ENCODE measurements around the gene MLLT10.
A peak's percentile ranks its signal among the peaks of the same experiment; 100 is the strongest.

MLLT10 gene

DNA sequence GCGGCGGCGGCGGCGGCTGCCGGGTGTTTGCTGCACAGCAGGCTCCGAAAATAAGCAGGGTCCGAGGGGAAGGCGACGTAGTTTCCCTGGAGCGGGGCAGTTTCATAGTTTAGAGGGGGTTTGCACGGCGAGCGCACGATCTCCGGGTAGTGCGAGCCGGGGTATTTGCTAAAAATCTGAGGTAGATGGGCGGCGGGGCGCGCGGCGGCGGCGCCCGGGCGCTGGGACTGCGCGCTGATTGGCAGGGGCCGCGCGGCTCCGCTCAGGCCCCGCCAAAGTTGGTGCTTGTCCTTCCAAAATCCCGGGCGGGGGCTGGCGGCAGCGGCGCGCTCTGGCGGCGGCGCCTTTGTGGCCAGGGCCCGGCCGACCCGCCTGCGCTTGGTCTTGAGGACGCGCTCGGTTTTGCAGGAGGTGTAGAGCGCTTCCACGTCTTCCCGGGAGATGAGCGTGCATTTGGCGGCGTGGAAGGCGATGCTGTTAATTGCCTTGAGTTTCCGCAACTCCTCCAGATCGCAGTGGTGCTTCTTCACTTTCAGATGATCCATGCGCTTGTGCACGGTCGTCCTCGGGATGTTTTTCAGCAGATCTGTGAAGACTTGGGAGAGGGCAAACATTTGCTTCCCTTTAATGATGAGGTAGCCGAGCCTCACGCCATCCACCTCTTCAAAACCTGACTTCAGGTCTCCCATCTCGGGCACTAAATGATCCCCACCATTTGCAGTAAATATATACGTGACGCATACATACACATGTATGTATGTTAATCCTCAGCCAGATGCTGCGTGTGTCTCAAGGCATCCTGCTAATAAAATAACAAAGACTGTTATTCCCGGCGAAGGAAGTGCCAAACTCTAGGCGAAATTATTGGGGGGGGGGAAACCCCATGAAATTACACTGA, 16.6 kb upstream of the MLLT10 start:
- no peak for DNase-seq (ENCODE audit: low spot score)

DNA sequence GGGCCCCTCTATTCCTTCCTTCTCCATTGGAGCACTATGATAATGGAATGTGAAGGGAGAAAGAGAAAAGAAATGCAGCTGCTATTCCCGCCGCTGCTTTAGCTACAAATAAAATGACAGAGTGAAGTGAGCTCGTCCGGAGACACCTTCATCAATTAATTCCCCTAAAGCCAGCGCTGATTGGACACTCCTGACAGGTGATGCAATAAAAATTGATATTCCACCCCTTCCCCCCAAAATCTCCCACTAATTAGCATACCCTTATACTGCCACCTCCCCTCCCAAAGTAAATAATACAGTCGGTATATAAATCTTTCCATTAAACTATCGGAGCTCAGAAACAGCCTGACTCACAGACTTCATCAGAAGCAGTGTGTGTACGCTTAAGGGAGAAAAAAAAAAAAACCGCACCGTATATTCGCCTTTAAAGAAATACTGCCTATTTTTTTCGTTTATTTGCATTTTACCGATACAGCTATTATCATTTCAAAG, 15.8 kb upstream of the MLLT10 start:
- DNase-seq (ENCODE audit: low spot score), result no peak

DNA sequence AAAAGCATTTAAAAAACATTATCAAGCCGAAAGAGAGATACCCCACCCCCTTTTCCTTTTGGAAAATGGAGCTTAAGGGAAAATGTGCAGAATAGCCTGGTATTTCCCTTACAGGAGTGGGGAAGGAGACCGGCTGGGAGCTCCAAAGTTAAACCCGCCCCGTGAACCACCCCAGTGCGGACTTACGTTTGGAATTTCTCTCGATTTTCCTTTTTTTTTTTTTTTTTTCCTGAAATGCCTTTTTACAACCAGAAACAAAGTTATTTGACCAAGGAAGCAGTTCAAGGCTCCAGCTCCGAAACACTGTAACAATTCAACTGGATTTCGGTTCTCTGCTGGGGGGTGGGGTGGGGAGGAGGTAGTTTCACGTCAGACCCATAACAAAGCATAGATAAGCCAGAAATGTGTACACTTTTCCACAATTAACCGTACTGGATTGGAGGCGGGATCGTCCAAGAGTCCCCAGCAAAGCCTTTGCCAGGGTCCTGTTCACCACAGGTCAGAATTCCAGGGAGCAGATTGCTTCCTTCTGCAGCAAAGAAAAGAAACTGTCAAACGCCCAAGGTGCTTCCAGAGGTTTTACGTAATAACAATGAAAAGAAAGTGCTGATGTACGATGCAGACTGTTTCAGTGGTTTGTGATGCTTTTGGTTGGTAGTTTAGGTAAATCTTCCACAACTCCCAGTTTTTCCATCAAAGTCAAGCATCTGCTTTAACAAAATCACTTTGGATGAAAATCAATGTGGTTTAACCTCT, 15.2 kb upstream of the MLLT10 start:
- DNase-seq (ENCODE audit: low spot score), result no peak

DNA sequence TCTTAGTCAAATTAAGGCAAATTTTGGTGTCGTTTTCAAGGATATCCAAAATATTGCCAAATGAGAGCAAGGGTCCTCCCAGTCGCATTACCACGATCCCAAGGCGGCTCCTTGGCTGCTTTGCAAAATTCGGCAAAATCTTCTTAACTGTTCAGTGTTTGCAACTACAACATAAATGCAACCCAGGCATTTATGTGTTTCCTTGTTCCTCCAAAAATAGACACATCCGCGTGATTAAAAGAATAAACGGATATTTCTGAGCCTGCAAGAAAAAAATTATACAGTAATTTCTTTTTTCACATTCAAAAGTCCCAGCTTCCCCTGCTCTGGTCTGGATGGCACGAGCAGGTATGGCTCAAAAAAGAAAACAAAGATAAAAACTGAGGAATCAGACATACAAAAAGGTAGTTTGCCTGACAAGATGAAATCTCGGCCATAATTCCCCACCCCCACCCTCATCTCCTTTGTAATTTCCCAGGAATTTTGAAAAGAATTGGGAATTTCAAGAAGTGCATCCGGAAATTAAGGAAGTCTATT, 14.6 kb upstream of the MLLT10 start:
- no peak for DNase-seq (ENCODE audit: low spot score)

DNA sequence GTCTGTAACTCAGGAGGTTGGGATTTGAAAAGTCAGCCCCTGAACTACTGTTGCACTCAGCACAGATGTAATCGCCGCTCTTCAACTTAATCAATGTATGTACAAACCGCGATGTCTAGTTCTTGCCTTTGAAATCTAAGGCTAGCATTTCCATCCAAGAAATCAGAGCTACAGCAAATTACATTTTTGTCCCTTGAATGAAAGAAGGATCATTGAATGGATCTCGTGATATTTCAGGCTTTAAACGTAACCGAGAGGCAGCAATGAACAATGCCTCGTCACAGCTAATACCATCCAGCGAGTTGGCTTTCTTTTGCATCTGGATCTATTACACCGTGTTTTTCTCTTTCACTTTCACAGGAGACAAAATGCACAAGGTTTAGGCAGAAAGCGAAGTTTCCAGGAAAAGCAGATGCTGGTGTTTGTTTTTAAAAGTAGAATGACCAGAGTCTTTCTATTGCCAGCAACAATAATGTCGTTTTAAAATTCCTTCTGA, 14.0 kb upstream of the MLLT10 start:
- DNase-seq (ENCODE audit: low spot score), result no peak

DNA sequence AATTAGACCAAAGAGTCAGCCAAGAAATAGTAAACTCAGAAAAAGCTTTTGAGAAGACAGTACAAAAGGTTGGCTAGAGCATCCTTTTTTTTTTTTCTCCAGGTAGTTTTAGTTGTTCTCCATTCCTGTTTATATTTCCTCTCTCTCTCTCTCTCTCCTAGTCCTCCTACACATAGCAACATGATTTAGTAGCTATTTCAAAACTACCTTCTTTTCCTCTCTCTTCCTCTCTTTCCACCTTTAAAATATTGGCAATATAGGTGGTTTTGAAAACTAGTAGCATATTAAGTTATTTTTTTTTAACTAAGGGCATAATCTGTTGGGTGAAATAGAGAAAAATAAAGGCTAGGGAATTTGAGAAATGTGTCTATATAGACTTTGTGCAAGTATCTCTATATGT, 13.5 kb upstream of the MLLT10 start:
- no peak for DNase-seq (ENCODE audit: low spot score)

DNA sequence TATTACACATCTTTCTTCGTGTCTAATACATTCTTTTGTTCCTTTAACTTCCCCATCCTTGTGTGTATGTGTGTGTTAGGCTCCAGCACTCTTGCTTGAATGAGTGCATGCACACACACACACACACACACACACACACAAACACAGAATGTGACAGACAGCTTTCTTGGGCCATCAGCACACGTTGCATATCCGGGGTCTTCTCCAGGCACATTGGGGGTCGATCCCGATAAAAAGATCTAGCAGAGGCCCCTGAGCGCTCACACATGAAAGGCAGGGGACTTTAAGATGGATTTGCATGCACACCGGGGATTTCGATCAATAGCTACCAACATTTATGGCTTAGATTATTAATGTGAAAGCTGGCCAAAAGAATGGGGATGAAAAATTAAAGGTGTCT, 13.1 kb upstream of the MLLT10 start:
- DNase-seq (ENCODE audit: low spot score), result no peak

DNA sequence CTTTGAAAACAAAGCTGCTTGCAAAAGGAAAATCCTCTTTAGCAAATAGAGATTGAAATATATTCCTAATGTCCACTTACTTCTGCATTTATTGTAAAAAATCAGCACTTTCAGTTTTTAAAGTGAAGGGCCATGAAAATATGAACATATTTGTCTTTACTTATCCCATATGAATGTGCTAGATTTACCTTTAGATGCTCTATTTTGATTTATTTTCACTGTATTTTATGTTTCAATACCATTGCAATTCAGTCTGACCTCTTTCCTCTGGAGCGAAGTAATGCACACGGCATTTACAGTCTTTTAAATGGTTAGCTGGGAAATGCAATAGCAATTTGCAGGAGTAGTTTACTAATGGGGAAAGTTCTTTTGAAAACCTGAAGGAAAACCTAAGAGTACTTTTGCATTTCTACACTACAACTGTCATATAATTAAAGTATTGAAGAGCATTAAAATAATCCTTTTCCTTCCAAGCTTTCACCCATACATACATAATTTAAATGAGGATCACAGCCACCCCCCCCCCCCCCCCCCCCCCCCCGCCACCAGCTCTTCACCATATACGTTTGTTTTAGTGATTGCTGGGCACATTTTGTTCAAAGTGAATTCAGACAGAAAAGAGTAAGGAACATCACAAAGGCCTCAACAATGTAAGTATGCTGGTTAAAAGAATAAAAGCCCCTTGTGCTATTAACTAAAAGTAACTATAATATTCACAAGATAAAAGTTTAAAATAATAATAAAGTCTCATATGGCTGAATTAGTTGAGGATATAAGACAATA, 12.1 kb upstream of the MLLT10 start:
- DNase-seq (ENCODE audit: low spot score), result no peak

DNA sequence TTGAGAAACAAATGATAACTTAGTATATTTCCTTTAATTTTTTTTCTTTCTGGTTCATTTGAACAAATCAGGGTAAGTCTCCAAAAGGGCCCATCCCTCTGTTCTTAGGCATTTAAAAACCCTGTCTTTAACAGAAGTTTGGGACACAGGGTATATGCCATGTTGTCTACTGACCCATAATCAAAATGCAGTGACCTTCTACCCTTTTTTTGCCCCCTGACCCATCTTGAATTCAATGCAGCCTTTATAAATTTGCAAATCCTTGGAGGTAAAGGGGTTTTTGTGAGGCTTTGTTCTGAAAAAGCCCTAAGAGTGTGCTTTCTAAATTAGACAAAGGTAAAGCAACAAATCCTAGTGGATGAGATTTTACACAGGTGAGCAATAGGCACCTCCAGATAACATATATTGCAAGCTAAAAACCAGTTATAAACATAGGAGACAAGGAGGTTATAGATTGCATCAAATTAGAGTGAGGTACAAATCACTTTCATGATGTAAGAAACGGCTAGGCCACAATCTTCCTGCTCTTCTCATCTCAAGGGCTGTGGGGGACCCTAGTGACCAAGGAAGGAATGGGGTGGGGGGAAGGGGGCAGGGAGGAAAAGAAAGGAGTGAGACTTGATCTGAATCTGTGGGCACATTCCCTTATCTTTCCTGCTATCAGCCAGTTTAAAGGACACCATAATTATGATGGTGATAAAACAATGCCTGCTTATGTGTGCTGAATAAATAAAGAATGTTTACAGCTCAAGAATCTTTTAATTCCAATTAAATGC, 11.2 kb upstream of the MLLT10 start:
- DNase-seq (ENCODE audit: low spot score), result no peak

DNA sequence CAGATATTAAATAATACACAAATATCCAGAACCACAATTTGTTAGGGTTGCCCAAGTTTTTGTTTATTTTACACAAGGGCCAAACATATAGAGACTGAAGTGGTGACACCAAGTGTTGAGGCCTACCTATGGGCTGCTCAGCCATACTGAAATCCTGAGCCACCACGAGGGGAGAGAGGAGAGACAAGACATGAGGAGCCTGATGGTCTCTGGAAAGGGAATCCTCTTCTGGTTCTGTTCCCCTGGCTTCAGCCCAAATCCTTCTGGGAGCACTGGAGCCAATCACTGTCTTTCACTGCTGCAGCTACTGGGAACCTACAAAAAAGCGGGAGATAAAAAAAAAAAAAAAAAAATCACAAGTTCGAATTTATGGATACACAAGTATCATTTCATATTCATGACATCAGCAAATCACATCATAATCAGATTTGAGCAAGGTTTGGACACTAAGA, 10.4 kb upstream of the MLLT10 start:
- DNase-seq (ENCODE audit: low spot score), result no peak

DNA sequence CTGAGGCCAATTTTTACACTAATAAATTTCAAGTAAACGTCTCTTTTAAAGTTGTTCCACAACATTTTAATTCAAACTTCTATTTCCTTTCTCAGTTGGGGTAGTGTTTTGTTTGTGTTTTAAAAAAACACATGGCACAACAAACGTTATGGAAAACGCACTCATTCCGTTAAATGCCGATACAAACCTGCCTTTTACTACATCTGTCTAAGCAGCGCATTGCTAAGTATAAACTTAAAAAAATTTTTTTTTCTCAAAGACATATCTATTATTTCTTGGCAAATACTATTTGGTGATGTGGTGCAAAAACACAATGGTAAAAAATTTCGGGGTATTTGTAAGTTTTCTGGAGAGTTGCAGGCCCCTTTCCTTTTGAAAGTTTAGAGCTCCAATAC, 9.9 kb upstream of the MLLT10 start:
- no peak for DNase-seq (ENCODE audit: low spot score)

DNA sequence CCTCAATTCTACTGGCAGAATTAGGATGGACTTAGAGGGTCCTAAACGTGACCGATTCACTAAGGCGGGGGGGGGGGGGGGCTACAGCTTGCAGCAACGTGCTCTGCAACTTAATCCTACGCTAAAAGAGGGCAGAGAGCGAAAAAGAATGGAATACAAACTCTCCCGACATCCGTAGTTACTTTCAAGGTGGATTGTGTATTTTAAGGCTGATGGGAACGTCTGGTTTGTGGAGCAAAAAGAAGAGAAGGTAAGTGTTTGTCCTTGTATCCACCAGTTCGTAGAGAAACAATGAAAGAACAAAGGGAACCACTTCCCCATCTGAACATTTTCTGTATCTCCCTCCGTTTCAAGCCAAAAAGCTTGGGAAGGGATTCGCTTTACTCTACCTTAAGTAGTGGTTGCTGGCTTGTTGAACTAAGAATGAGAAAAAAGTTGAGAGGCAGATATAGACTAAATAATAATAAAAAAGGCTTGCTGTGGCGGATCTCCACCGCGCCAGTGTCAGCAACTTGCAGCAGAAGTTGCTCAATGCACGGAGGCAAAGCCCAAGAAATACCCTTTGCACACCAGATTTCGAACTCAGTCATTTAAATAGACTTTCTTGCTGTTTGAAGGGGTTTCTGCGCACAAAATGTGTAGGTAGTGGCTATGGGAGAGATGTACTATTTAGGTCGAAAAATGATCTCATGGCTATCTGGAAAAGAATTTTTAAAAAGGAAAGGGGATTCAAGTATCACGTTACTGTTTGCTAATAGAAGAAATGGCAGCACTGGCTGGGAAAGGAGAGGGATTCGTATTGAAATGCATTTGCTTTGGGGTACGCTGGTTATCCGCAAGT, 9.3 kb upstream of the MLLT10 start:
- DNase-seq (ENCODE audit: low spot score), result no peak

DNA sequence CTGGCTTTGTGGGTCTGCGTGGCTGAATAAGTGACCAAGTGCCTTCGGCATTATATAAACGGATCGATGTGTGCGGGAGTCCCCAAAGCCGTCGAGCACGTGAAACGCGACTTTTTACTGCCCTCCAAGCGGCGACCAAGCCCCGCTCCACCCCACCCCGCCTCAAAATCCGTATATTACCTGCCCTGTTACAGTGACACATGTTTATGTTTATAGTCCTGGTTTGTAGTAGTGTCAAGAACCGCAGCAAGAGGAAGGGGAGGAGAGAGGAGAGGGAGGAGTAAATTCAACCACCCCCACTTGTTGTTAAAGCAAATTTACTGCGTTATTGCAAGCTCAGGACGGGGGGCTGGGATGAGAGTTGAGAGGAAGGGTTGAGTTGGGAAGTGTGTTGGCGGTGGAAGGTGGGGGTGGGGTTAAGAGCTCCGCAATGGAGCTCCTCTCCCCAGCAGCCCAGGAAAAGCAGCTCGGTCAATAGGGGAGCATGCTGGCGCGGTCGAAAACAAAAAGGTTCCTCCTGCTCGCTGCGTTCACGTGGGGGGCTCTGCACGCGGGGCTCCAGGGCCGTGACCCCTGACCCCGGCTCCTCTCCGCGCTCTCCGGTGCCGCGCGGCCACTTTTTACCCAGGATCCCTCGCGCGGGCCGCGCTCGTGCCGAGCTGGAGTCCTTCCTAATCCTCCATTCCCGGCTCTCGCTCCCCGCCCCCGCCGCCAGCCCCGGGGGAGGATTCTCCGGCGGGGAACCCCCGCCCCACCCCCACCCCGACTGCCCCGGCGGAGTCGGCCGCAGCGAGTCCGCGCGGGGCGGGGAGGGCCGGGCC, 8.5 kb upstream of the MLLT10 start, which contains the start of gene SKIDA1:
SKIDA1 (minus strand) TSS at position 316 of the 821 bp plus-strand sequence. CDS start 7,860 bp downstream, outside the sequence.
- peak; percentile 56 for DNase-seq (ENCODE audit: low spot score)

DNA sequence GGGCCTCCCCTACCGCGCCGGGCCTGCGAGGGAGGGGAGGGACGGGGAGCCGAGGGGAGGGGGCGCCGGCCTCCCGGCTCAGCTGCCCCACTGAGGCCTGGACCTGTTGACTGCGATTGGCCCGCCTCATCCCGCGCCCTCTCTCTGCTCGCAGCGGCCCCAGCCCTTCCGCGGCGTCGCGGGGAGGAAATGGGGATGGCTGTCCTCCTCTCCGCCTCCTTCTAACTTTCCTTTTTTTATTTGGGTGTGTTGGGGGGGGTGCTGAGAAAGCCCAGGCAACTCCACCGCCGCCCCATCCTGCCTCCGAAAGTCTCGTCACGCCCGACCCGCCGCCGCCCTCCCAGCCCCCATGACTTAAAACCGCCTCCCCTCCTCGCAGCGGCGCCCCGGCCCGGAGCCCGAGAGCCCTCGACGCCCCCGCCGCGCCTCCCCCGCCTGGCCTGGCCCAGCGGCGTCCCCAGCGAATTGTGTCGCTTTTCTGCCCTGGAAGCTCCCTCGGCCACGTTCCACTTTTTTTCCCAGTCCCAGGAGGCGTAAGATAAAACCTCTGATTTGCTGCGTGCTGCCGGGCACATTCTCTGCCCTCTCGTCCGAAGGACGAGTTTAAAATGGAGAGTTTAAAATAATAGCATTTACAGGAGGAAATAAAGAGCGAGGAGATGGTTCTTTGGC, 7.7 kb upstream of the MLLT10 start:
- DNase-seq (ENCODE audit: low spot score), result peak; percentile 56

DNA sequence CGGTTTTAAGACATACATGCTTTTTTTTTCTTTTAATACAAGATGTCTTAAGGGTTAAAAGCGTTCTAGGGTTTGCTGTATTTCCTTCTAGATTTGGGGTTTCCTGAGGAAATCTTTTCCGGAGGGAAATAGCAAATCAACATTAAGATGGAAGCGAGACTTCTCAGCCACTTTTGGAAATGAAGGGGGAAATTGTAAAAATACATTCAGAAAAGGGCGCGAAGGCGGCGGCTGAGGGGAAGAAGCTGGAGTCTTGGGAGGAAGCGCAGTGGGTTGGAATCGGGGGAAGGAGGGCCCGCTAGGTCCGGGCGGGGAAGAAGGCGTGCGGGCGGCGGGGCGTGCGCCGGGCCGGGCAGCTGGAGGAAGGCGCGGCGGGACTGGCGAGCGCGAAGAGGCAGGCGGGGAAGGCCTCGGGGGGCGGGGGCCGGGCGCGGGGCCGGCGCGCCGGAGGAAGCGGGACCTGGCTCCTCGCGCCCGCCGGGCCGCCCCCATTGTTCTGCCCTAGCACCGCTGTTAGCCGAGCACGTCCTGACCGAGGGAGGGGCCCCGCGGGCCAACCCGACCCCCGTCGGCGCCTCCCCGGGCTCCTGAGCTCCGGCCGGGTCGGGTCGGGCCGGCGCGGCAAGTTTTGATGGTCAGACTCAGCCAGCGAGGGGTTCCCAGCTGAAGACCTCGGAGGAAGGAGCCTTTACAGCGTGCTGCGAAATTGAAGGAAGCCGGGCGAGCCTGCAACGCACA, 7.0 kb upstream of the MLLT10 start:
- DNase-seq (ENCODE audit: low spot score), result peak; percentile 24

DNA sequence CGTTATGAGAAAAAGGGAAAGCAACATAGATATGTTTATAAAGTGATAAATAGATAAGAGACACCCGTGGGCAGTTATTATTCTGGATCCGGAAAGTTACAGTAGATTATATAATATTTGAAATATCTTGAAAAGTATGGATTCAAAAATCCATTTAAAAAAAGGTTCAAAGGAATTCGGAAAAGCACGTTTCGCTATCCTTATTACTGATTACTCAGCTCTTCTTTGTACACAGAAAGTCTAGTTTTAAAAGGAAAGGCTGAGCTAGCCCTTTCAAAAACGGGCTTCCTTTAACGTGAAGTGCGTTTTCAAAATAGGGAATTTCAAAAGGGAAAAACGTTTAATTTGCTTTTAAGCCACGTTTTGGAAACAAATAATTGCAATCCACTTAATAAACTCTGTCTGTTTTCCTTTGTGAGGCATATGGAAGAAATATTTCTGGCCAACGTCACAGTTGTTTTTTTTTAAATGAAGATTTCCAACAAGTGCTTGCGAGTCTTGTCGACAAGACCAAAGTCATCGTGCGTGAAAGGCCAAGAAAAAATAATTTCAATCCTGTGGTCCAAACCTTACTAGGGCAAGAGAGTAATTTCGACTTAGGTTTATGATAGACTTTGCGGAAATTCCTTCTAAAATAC, 6.3 kb upstream of the MLLT10 start:
- DNase-seq (ENCODE audit: low spot score), result no peak
